NCI-H2029 treated with DMSO at 0.1 percent for 48 hours (cell line): ENCODE results near the gene MAN1A1.
"Not testable (repeated sequence)": the region's sequence is repeated elsewhere in the genome, so short reads cannot be mapped to it uniquely, and the experiment has no call there.

Source experiments
- DNase-seq: peaks from one replicate; lab custom pipeline; 2025; lab: John Stamatoyannopoulos, UW

MAN1A1 gene

DNA sequence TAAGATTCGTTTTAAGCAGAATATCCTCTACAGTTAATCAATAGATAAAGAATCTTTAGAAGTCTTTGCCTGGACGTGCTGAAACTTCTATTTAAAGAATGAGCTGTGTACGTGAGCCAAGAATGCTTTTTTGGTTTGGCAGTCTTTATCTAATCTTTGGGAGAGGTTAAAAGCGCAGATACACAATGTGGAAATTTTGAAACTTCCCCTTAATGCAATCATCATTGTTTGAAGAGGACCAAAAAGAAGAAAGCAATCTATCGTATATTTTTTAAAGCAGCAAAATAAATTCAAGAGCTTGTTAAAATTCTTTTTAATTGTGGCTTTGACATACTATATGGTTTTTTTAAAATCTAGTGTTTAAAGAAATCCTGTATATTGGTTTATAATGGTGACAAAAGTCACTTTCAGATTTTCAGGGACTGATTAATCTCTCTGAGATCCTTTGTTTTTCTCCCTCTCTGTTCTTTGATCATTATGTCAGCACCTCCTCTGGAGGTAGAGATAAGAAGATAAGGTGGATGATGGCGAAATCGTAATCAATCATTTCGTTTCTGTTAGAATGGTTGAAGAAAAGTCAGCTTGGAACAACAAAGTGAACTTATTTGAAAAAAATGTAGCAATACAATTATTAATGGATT lies 179.0 kb downstream of the MAN1A1 start:
- DNase-seq, result no peak

DNA sequence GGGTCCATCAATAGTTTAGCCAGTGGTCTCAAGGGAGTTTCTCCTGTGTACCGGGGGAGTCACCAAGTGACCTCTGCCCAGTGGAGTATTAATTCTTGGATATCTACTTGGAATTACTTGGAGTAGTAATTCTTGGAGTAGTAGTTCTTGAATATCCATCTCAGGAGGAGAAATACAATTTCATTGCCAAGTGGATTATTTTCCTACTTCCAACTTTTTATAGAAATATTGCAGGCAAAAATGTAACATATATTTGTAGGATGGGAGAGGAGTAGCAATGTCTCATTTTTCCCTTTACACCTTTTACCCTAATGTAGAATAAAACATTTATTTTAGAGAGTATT lies 179.5 kb downstream of the MAN1A1 start:
- no peak for DNase-seq

GRCh38 chr6:119169355-119169754 lies 180.2 kb downstream of the MAN1A1 start:
- not testable (repeated sequence) for DNase-seq

DNA sequence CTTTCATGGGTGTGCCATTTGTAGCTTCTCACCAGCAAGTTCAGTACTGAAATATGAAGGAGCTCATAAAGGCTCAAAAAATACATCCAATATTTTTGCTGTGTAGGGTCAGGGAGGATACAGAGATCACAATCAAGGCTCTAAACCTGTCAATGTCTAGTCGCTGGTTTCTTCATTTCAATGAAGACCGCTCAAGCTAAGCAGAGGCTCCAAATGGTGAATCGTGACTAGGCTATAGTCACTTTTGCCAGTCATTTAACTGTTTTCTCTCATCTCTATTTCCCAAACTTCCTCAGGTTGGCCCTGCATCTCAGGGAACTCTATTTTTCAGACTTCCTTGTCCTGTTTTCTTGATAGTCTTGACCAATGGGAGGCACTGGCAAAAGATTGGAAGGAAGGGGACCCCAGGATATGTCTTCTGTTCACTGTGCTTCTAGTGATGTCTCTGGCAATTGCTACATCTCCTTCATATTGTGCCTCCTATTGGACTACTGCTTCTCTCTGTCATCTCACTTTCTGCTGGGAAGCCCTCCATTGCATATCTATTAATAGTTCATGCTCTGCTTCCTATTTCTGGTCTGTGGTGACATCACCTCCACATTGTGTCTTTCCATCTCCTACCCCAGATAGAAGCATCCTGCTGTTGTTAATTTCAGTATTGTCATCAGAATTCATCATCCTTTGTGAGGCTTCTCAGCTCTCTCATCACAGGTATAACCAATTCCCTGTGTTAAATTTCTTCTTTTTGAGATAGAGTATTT lies 183.4 kb downstream of the MAN1A1 start:
- DNase-seq, result no peak

DNA sequence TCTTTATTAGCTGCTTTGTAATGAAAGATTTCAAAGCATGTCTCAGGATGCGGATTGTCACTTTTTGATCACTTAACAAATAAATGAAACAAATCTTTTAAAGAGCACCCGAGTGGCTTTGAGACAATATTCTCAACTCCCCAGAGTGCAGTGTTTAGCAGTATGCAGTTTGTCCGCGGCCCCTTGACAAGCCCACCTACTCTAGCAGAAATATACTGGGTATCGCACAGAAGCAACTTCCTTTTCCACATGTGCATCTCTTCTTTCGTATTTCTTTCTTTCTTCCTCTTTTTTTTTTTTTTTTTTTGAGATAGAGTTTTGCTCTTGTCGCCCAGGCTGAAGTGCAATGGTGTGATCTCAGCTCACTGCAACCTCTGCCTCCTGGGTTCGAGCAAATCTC lies 186.6 kb downstream of the MAN1A1 start:
- no peak for DNase-seq

GRCh38 chr6:119162134-119162775 lies 187.3 kb downstream of the MAN1A1 start:
- DNase-seq, result no peak

- no peak for DNase-seq
Observed at GRCh38 chr6:119161438-119161837, 188.1 kb downstream of the MAN1A1 start.

GRCh38 chr6:119160911-119161310 lies 188.7 kb downstream of the MAN1A1 start:
- no peak for DNase-seq

DNA sequence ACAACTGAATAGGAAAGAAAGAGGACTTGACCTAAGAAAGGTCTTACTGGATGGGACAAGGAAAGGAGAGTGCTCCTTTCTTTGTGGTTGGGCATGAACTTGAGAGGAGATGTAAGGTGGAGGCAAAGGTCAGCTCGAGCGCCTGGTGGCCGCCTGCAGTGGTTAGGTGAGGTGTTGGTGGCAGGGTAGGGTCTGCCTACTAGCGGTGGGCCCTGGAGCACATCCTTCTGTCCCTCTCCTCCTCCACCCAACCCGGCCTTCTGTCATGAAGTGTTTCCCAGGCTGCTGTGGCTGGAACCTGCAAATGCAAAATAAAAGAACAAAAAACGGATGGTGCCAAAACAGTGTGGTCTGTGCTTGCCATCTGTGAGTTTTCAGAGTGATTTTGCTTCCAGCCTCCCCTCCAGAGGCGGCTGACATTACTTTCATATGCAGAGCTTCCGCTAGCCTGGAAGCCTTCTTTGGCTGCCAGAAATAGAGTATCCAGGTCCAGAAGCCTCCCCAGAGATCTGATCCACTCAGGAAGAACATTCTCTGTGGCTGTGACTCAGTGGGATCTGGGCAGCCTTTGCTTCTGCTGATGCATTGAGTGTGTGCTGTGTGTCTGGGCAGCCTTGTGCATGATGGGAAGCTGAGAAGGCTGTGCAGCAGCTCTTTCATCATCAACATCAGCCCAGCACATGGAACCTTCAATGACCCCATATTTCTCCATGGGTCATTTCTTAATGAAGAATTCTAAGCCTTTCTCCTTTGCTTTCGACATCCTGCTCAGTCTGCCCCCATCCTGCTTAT lies 191.3 kb downstream of the MAN1A1 start:
- no peak for DNase-seq

DNA sequence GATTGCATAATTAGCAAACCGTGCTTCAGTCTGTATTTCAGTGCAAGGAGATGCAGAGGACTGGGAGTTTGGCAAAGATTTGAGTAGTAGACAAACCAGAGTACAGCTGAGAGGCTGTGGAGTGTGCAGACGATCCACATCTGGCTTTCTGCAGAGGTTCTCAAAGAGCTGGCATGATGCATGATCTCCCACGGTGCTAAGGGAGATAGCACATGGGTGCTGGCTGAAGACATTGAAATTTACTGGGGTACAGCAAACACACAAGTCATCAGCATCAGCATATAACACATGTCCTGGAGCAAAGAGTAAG lies 192.1 kb downstream of the MAN1A1 start:
- no peak for DNase-seq

DNA sequence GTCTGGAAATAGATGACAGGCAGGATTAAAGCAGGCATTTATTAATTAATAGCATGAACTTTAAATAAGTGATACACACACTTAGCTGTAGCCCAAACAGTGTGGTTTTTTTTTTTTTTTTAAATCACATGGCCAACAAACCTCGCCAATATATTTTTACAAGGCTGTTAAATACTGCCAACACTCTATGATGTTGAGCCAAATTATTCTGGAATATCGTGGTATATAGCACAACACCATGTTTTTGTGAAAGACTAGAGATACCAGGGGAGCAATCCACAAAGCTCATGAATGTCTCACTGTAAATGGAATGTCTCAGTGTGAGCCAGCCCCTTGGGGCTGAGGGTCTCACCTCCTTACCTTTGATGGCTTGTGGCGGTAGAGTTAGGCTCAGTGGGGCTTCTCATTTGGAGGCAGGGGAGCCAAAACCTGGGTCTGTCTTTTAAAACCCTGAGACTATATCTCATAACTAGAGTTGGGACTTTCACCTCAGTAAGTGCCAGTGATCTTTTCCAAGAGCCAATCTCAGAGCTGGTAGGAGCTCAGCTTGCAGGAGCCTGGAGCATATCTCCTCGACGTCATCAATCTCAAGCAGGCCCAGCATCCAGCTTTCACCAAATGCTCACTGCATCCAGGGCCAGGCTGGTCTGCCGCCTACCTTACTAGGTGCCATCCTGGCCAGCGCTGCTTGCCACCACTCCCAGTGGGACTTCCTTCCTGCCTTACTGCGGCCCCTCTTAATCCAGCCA lies 192.6 kb downstream of the MAN1A1 start:
- no peak for DNase-seq

GRCh38 chr6:119156082-119156481 lies 193.5 kb downstream of the MAN1A1 start:
- not testable (repeated sequence) for DNase-seq

DNA sequence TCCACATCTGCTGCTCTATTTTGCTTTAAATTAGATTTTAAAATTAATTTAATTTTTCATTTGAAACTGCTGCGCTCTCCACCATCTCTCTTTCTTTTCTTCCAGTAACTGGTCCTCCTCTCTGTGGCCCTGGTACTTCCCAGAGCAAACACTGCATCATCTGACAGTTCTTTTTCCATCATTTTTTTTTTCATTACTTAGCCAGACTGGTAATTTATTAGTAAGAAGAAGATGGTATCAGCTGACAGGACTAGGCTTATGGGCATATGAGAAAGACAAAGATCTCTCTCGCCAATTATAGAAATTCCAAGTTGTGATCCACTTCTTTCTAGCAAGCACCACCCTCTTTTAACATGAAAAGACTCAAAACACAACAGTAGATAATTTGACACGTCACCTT lies 197.4 kb downstream of the MAN1A1 start:
- DNase-seq, result no peak

DNA sequence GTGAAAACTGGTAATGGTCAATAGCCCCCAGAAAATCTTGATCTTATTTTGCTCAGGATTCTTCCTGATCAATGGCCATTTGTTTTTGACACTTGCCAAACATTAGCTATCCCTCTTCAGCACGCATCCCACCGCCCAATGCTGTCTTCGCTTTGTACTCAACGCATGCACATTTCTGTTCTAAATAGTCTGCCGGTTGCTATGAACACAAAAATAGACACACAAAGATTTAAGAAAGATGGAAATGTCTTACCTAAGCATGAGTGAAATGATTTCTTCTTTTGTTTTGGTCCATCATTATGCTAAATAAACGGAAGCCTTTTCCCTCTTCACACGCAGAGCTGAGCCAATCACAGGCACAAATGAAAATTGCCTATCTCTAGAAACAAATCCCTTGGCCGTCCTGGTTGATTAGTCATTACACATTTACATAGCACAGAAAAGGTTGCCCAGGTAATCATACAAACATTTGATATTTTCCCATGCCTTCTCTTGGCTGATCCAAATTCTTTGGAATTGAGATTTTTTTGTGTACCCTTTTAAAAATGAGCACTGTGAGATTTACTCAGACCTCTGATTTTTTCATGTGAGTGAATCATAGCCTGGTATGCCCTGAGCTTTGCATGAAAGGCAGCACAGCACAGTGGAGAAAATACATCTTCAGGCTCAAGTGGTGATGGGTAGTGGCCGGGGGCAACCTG lies 200.6 kb downstream of the MAN1A1 start:
- no peak for DNase-seq

GRCh38 chr6:119148098-119148824 lies 201.3 kb downstream of the MAN1A1 start:
- DNase-seq, result peak; percentile 84

GRCh38 chr6:119147101-119148053 lies 202.2 kb downstream of the MAN1A1 start:
- DNase-seq, result no peak

DNA sequence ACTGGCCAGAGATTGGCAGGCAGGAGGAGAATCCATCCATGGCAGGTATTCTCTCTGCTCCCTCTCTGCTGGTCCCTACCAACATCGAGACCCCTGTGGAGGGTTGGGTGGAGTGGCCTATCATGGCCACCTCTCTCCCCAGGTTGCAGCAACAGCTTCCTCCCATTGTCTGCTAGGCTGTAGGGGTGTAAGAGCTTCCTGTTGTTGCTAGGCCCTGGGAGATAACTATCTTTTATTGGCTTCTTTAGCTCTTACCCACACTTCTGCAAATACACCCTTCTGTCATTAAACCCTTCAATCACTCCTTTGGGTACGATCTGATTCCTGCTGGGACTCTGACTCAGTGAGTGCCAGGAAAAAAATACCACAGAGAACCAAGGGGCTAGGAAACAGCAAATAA lies 204.4 kb downstream of the MAN1A1 start:
- no peak for DNase-seq

DNA sequence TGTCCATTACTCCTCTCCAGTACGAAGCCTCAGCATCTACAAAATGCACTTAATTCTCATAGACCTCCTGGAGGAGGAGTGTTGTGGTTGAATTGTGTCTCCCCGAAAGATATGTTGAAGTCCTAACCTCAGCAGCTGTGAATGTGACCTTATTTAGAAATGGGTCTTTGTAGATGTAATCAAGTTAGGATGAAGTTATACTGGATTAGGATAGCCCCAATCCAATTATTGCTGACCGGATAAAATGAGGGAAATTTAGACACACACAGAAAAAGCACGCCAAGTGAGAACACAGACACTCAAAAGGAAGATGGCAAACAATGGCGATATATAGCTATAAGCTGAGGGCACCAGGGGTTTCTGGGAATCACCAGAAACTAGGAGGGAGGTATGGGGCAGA lies 206.9 kb downstream of the MAN1A1 start:
- DNase-seq, result no peak

- DNase-seq, result no peak
Observed at GRCh38 chr6:119142041-119142440, 207.5 kb downstream of the MAN1A1 start.
